Breast epithelium (tissue), 3 donors: ENCODE results near the gene UNK.

Experiments used
- POLR2A ChIP-seq: fragments of 450-650 bp; IDR thresholded peaks from one replicate; pipeline ENCODE4 v1.6.1; 2016; ENCODE audit warnings: antibody characterized with exemption, mild to moderate bottlenecking, moderate library complexity
- POLR2AphosphoS5 ChIP-seq, 3 donors: sonication (generic); formaldehyde crosslinking; IDR thresholded peaks; one replicate each; pipeline ENCODE4 v1.6.1; 2017; ENCODE audit warnings: antibody characterized with exemption in 3 of 3
- TF ChIP-seq, protein P1 (sequence below), 3 donors: fragments of 450-650 bp; IDR thresholded peaks; one replicate each; pipeline ENCODE4 v1.5.1; 2016 to 2017; ENCODE audit warnings: antibody characterized with exemption in 3 of 3, mild to moderate bottlenecking in 3 of 3, moderate library complexity in 3 of 3

GRCh38 chr17:75808549-75808904 lies 23.9 kb downstream of the UNK start:
- TF ChIP-seq, protein P1, sequence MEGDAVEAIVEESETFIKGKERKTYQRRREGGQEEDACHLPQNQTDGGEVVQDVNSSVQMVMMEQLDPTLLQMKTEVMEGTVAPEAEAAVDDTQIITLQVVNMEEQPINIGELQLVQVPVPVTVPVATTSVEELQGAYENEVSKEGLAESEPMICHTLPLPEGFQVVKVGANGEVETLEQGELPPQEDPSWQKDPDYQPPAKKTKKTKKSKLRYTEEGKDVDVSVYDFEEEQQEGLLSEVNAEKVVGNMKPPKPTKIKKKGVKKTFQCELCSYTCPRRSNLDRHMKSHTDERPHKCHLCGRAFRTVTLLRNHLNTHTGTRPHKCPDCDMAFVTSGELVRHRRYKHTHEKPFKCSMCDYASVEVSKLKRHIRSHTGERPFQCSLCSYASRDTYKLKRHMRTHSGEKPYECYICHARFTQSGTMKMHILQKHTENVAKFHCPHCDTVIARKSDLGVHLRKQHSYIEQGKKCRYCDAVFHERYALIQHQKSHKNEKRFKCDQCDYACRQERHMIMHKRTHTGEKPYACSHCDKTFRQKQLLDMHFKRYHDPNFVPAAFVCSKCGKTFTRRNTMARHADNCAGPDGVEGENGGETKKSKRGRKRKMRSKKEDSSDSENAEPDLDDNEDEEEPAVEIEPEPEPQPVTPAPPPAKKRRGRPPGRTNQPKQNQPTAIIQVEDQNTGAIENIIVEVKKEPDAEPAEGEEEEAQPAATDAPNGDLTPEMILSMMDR (IDR thresholded peaks at IDR 0.05) = no peak
- TF ChIP-seq POLR2AphosphoS5 (IDR thresholded peaks at IDR 0.05) (no peak), POLR2A (no peak)
